OCI-LY7 (cell line): ENCODE measurements around the gene TPGS1.

Experiments
- EZH2phosphoT487 ChIP-seq: fragments of 200-600 bp; sonication (generic); IDR thresholded peaks from 2 replicates; pipeline ENCODE4 v1.6.1; 2018; ENCODE audit warnings: low read depth, borderline replicate concordance, mild to moderate bottlenecking, mixed run types, antibody characterized with exemption, low read length, moderate library complexity, mixed read lengths
- TF ChIP-seq, protein P1 (sequence below): fragments of 200-600 bp; sonication (generic); conservative IDR thresholded peaks from 2 replicates; pipeline ENCODE4 v1.5.1; 2014; ENCODE audit warnings: mild to moderate bottlenecking, antibody characterized with exemption, low read length, moderate library complexity, mixed read lengths

DNA sequence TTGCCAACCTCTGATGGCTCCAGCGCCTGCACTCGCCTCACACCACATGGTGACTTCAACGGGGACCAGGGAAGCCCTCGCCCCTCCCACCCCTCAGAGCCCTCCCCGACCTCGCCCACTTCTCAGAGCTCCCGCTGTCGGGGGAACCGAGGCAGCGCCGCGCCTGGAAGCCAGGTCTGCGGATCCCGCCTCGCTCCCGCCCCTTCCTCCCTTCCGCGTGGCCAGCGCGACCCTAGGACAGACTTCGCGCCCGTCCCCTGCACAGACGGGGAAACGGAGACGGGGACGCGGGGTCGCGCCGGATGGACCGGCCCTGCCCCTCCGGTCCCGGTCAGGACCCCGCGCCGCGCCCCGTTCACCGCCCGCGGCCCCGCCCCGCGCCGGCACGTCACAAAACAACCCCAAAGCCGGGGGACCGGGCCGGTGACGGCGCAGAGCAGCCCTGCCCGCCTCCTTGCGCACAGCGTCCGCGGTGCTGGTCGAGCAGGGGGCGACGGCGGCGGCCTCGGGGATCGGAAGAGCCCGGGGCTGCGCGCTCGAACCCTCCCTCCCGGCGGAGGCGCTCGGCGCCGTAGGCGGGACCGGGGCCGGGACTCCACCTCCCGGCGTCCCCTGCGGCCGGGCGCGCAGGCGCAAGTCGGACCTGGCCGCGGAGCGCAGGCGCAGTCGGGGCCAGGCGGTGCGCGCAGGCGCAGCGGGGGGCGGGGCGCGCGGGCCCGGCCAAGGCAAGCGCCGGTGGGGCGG is 23.9 kb downstream of the TPGS1 start:
- TF ChIP-seq, protein P1, sequence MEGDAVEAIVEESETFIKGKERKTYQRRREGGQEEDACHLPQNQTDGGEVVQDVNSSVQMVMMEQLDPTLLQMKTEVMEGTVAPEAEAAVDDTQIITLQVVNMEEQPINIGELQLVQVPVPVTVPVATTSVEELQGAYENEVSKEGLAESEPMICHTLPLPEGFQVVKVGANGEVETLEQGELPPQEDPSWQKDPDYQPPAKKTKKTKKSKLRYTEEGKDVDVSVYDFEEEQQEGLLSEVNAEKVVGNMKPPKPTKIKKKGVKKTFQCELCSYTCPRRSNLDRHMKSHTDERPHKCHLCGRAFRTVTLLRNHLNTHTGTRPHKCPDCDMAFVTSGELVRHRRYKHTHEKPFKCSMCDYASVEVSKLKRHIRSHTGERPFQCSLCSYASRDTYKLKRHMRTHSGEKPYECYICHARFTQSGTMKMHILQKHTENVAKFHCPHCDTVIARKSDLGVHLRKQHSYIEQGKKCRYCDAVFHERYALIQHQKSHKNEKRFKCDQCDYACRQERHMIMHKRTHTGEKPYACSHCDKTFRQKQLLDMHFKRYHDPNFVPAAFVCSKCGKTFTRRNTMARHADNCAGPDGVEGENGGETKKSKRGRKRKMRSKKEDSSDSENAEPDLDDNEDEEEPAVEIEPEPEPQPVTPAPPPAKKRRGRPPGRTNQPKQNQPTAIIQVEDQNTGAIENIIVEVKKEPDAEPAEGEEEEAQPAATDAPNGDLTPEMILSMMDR = peak; percentile 35; the same call in 1 of the 2 replicates
- no peak for TF ChIP-seq EZH2phosphoT487
